22Rv1 (cell line): Measurements from ENCODE around the gene CERKL.

Experiments used
- H3K27ac ChIP-seq: fragments of 450-650 bp; 2 replicates; pipeline ENCODE4 v1.5.1; 2017
- CTCF ChIP-seq: fragments of 450-650 bp; IDR thresholded peaks from 2 replicates; pipeline ENCODE4 v1.5.1; 2017; ENCODE audit warnings: mild to moderate bottlenecking
- ZFX ChIP-seq: fragments of 450-650 bp; IDR thresholded peaks from 2 replicates; pipeline ENCODE4 v1.6.1; 2017; ENCODE audit warnings: antibody characterized with exemption, borderline replicate concordance

CERKL gene

GRCh38 chr2:181570059-181570458 lies 86.8 kb downstream of the CERKL start:
- no peak overlapping the region for H3K27ac ChIP-seq
- TF ChIP-seq CTCF (no peak), ZFX (no peak)

DNA sequence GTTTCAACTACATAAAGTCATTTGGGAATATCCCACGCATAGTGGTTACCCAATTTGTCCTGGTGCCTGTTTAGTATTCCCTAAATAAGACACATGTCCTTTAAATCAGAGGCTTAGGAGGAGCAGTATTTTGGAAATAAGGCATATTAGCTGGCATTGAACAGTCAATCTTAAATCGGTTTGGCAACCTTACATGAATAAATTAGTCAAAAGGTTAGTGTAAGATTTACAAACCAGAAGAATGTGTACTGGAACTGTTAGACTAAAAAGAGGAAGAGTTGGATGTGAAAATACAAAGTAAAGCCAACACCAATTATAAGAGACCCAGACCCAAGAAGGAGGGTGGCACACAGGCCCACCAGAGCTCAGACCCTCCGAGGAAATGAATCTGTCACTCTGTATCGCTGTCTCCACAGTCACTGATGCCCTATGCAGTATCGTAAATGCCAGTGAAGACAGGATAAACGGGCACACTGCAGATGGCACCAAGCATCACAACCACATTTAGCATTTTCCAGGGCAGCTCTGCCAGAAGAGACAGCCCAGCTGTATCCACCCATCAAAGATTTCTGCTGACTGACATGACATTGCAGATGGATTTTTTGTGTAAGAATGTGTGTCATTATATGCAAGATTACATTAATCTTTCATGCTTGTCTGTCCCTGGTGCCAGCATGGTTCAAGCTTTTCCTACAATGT lies 90.4 kb downstream of the CERKL start:
- H3K27ac ChIP-seq, result no peak overlapping the region
- TF ChIP-seq CTCF (no peak), ZFX (no peak)

DNA sequence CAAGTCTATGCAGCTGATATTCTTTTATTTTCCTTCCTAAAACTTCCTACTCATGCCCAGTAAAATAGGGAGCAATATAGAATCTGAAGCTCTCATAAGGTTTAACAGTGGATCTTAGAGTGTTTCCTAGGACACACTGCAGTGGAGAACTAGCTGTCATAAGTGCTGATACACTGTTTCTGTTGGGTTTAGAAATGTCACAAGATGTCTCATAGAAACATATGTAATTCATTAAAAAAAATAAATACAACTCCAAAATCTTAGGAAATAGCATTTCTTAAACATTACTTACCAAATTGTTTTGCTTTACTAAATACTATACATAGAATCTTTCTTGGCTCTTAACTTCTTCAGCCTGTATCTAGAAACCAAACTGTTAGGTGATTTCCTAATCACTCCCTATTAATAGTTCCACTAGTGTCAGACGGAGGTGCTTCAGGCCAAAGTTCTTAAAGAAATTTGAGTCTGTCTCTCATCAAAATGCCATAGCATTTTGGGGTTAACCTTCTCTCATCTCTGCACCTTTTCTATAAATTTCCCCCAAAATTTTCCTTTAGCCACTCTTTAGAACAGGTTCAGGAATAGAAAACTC lies 93.7 kb downstream of the CERKL start:
- TF ChIP-seq CTCF (no peak), ZFX (no peak)
- no peak overlapping the region for H3K27ac ChIP-seq

DNA sequence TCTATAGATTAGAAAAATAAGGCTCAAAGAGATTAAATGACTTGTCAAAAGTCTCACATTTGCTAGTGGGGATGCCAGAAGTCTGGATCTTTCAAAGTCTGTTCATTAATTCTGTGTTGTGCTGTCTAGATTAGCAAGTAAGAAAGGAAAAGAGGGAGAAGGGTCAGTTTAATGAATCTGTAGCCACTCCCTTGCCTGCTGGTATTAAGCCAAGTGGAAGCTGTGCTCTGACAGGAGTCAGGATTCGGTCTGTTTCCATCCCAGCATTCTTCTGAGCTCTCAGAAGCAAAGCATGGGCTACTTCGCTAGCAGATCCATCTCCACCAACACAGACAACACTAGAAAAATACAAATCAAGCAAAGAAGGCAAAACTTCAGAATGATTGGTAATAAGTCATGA lies 98.5 kb downstream of the CERKL start:
- H3K27ac ChIP-seq, result no peak overlapping the region
- no peak for TF ChIP-seq ZFX
- TF ChIP-seq CTCF, result no peak

GRCh38 chr2:181554061-181554830 lies 102.7 kb downstream of the CERKL start:
- TF ChIP-seq CTCF, result no peak
- TF ChIP-seq ZFX, result no peak
- H3K27ac ChIP-seq, result no peak overlapping the region

GRCh38 chr2:181553244-181553643 lies 103.7 kb downstream of the CERKL start:
- H3K27ac ChIP-seq, result no peak overlapping the region
- TF ChIP-seq ZFX (no peak), CTCF (no peak)

DNA sequence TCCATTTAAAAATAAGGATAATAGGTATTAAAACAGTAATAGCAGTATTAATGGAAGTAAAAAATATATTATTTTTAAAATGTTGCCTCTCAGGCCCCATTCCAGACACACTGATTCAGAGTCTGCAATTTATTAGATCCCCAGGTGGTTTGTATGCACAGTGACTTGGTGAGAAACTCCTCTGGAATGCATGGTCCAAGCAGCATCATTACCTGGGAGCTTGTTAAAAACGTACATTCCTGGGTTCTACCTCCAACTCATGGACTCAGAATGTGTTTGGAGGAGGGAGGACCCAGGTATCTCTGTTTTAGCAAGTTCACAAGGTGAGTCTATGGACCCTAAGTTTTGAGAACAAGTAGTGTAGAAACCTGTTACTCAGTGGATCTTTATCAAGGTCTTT lies 104.1 kb downstream of the CERKL start:
- TF ChIP-seq CTCF (no peak), ZFX (no peak)

More for the DNA sequence above, 104.1 kb downstream of the CERKL start:
- no peak overlapping the region for H3K27ac ChIP-seq
